ENCODE results near the gene FAM98B. TPM values are rescaled to one million over a fixed set of nuclear protein-coding genes. Genes with fewer than 3 reads are reported as not detected.

FAM98B gene
- total and polyA plus RNA-seq, 9 of the 15 experiments (the other 6 are each of a cell fraction or from before 2014, with no cell fraction given), result 3.1 to 42.0 (median 9.4) TPM

GRCh38 chr15:38512901-38513300 is 59.0 kb downstream of the FAM98B start (continued):
- TF ChIP-seq, protein P1, sequence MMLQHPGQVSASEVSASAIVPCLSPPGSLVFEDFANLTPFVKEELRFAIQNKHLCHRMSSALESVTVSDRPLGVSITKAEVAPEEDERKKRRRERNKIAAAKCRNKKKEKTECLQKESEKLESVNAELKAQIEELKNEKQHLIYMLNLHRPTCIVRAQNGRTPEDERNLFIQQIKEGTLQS (IDR thresholded peaks at IDR 0.05), result no peak
- TF ChIP-seq, protein P1 (CRISPR knock-in tag; conservative IDR thresholded peaks at IDR 0.05), result no peak
- no peak for TF ChIP-seq CHD1 (IDR thresholded peaks at IDR 0.05; ENCODE audit: low read length)
- TF ChIP-seq CHCHD3 (CRISPR knock-in tag; IDR thresholded peaks at IDR 0.05), result no peak
- no peak for TF ChIP-seq ZNF561 (CRISPR knock-in tag; conservative IDR thresholded peaks at IDR 0.05)
- TF ChIP-seq BRF1 (IDR thresholded peaks at IDR 0.05; ENCODE audit: borderline replicate concordance, extremely low read depth, insufficient read length), result no peak

- no peak overlapping the region for H3K4me2 ChIP-seq (ENCODE audit: insufficient read depth, low read length)
- ATAC-seq (no peak), FAIRE-seq (no peak), DNase-seq (ENCODE audit: extremely low read depth in 1 of 4, low spot score in 3 of 4) (no peak)
- H3K79me2 ChIP-seq (ENCODE audit: control insufficient read depth, insufficient read depth, low read length), result no peaks in the 10 kb centered on the region
- ChIA-PET POLR2A (interaction anchor here (2.0 kb wide), 1 partner anchor 10 kb away, joined by 7 read pairs; no protein-coding TSS in a partner anchor), CTCF (ENCODE audit: low intra/inter-chr PET ratio) (no interaction called here)
- H3K36me3 ChIP-seq (ENCODE audit: control insufficient read depth, insufficient read depth, low read length), result no peaks in the 10 kb centered on the region
- no peaks in the 10 kb centered on the region for H4K20me1 ChIP-seq (replicated peaks; ENCODE audit: control insufficient read depth, insufficient read depth, low read length)
- peaks cover 0 to 6% of the 10 kb centered on the region in 2 experiments; a peak in 4 of 5 replicates for H3K27me3 ChIP-seq (ENCODE audit: control insufficient read depth in 2 of 2, insufficient read depth in 2 of 2, low read length in 2 of 2)
- no peak overlapping the region for H3K4me3 ChIP-seq
- H2AFZ ChIP-seq (ENCODE audit: low read depth, low read length), result no peak overlapping the region
- no TSS peak for BruUV-seq (replicated peaks)
- 6% methylated on average over 2 of the region's 2 CpGs for WGBS (ENCODE audit: insufficient coverage, low coverage, missing lambda C conversion rate)
- intact Hi-C loops (cut with micrococcal nuclease), result no loop called here
- in situ Hi-C loops (cut with MboI), result no loop called here
- H3K27ac ChIP-seq (ENCODE audit: extremely low read depth, low read depth, low read length), result no peak overlapping the region
- no peaks in the 10 kb centered on the region for H3K4me1 ChIP-seq (replicated peaks in 1 of 2; ENCODE audit: control insufficient read depth in 2 of 2, insufficient read depth in 2 of 2, low read length in 2 of 2)
- H3K9me3 ChIP-seq (replicated peaks; ENCODE audit: control insufficient read depth, insufficient read depth, low read depth, low read length), result no peaks in the 10 kb centered on the region
- H3K9ac ChIP-seq (ENCODE audit: insufficient read depth in 1 of 2, low read depth in 2 of 2, low read length in 2 of 2), result no peak overlapping the region
- H3K9me1 ChIP-seq (ENCODE audit: control insufficient read depth, insufficient read depth, low read length), result no peaks in the 10 kb centered on the region
- TF ChIP-seq ZNF77 (CRISPR knock-in tag; IDR thresholded peaks at IDR 0.05), result no peak
- no peak for TF ChIP-seq FOXP1 (CRISPR knock-in tag; IDR thresholded peaks at IDR 0.05)
- no peak for TF ChIP-seq ELF4 (CRISPR knock-in tag; IDR thresholded peaks at IDR 0.05)
- no peak for TF ChIP-seq TAF9B (IDR thresholded peaks at IDR 0.05; ENCODE audit: partially characterized antibody)
- TF ChIP-seq SIRT6 (IDR thresholded peaks at IDR 0.05; ENCODE audit: low read depth, low read length), result no peak
These were observed 60.7 kb downstream of the FAM98B start for GRCh38 chr15:38514601-38515000.
